CMK (cell line): ENCODE measurements around the gene RUNX2.

Experiments used
- DNase-seq: peaks from one replicate; pipeline ENCODE4 v3.0.0-alpha.2; 2010; ENCODE audit warnings: low read depth

Gene RUNX2

GRCh38 chr6:45705137-45705855 lies 377.2 kb downstream of the RUNX2 start:
- DNase-seq, result no peak

GRCh38 chr6:45706319-45706718 lies 378.2 kb downstream of the RUNX2 start:
- DNase-seq, result no peak

DNA sequence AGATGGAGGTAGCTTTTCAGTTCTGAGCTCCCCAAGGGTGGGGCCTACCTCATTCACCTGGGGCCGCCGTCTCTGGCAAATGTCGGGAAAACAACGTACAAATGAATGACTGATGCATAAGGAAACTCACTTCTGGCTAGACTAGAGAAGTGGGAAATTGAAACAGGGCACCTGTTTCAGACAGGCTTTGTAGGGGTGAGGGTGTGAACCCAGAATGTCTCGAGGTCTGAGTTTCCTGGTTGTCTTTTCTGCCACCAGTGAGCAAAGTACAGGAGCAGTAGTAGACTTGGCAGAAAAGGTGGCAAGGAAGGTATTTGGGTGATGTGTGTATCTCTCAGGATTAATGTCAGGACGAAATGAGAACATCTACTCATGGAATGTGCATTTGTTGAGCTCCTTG lies 379.0 kb downstream of the RUNX2 start:
- DNase-seq, result no peak

- no peak for DNase-seq
These were observed 381.7 kb downstream of the RUNX2 start for GRCh38 chr6:45709781-45710220.

DNA sequence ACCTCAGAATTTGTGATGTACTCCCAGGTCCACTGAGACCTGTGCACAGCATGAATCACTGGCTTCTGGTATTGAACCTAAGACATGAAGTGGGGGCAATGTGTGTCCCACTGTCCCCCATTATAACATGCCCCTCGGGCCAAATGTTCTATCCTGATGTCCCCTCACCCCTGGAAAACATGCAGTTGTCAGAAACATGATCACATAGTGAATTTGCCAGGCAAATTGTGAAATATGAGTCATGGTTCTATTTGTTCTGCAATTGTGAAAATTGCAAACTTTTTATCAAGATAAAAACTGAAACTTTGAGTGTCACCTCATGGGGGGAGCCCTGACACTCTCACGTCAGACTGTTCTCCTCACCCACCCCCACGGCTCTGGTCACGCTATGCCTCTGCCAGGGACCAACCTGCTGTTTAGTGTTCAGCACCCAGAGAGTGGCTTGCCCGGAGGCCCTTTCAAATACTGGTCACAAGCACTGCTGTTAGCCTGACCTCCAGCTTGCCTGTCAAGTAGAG lies 382.2 kb downstream of the RUNX2 start:
- no peak for DNase-seq

GRCh38 chr6:45712076-45712475 lies 383.9 kb downstream of the RUNX2 start:
- DNase-seq, result no peak

DNA sequence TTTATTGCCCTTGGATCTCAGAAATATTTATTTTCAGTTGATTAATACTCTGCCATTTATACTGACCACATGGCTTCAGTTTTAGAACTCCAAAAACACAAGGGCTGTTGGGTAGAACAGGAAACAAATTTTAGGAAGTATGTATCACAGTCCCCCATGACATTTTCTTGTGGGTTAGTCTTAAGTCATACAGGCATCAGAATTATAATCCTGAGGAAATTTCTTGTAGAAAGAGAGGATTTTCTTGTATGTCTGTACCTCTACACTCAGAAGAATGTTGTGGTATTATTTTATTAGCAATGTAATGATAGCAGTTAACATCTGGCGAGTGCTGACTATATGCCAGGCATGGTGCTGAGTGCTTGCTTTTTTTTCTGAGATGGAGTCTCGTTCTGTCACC lies 384.7 kb downstream of the RUNX2 start:
- no peak for DNase-seq
